ENCODE measurements around the gene RALGAPA2. TPM values are rescaled to one million over a fixed set of nuclear protein-coding genes. Genes with fewer than 3 reads are reported as not detected.
A peak's percentile ranks its signal among the peaks of the same experiment; 100 is the strongest.

Gene RALGAPA2
- total RNA-seq, 1 donor: 6.2 TPM

DNA sequence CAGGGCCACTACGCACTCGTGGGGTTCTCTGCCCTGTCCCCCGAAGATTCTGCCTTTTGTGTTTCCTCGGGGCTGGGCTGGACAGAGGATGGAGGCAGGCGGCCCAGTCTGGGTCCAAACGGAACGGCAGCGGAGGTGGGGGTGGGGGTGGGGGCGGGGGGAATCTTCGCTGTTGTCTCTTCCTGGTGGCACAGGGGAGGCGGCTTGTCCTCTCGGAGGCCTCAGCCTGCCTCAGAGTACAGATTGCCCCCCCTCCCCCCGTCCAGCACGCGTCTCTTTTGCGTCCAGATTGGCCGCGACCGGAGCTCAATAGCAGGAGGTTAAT is 345.9 kb downstream of the RALGAPA2 start:
- H3K4me1 ChIP-seq (ENCODE audit: insufficient read depth, low read length): no peaks in the 10 kb centered on the region
- no peaks in the 10 kb centered on the region for H3K79me2 ChIP-seq (ENCODE audit: insufficient read depth, low read length)
- TF ChIP-seq, protein P1, sequence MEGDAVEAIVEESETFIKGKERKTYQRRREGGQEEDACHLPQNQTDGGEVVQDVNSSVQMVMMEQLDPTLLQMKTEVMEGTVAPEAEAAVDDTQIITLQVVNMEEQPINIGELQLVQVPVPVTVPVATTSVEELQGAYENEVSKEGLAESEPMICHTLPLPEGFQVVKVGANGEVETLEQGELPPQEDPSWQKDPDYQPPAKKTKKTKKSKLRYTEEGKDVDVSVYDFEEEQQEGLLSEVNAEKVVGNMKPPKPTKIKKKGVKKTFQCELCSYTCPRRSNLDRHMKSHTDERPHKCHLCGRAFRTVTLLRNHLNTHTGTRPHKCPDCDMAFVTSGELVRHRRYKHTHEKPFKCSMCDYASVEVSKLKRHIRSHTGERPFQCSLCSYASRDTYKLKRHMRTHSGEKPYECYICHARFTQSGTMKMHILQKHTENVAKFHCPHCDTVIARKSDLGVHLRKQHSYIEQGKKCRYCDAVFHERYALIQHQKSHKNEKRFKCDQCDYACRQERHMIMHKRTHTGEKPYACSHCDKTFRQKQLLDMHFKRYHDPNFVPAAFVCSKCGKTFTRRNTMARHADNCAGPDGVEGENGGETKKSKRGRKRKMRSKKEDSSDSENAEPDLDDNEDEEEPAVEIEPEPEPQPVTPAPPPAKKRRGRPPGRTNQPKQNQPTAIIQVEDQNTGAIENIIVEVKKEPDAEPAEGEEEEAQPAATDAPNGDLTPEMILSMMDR (IDR thresholded peaks at IDR 0.05; ENCODE audit: extremely low read depth, low read depth, low read length): no peak
- no peaks in the 10 kb centered on the region for H3K36me3 ChIP-seq (ENCODE audit: insufficient read depth, low read length)
- H3K27me3 ChIP-seq (ENCODE audit: insufficient read depth, low read length): peaks cover 86% of the 10 kb centered on the region
- peak; percentile 27 for DNase-seq (ENCODE audit: insufficient read length, low spot score, missing footprints)
- H3K4me2 ChIP-seq (ENCODE audit: insufficient read depth, low read length): no peak overlapping the region
- no peak overlapping the region for H3K4me3 ChIP-seq (ENCODE audit: insufficient read depth, low read length)
- H2AFZ ChIP-seq (ENCODE audit: low read length): no peak overlapping the region
- H3K27ac ChIP-seq (ENCODE audit: low read depth, low read length): no peak overlapping the region
- no peaks in the 10 kb centered on the region for H3K9me3 ChIP-seq (ENCODE audit: low read depth, low read length)
- no peaks in the 10 kb centered on the region for H4K20me1 ChIP-seq (ENCODE audit: insufficient read depth, low read length)

DNA sequence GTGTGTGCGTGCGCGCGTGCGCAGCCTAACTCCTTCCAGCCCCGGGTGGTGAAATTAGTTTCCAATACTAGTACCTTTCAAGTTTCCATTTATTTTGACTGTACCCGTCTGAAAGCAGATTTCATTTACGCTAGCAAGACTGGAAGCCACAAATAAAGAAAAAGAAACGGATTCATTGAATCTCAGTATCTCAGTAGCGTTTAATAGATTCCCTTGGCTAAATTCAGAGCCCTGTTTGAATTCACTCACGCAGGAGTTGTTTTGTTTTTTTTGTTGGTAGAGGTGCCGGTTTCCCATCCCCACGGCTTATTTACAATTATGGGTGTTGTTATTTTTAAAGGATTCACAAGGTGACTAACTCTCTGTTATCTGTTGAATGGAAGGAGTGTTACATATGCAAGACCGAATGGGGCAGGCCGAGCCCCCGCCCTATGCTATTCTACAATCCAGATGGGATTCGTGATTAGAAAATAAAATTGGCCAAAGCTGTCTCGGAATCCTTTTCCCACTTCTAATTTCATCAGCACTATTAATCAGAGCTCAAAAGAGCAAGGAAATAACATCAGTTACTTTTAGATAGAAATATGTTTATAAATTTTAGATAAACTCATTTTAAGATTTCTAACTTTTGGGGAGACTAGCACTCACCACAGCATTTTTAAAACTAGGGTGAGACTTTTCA is 346.8 kb downstream of the RALGAPA2 start:
- H3K4me3 ChIP-seq (ENCODE audit: insufficient read depth, low read length): no peak overlapping the region
- H3K4me1 ChIP-seq (ENCODE audit: insufficient read depth, low read length): no peaks in the 10 kb centered on the region
- no peaks in the 10 kb centered on the region for H3K9me3 ChIP-seq (ENCODE audit: low read depth, low read length)
- peak; percentile 87 for DNase-seq (ENCODE audit: insufficient read length, low spot score, missing footprints)
- H3K27ac ChIP-seq (ENCODE audit: low read depth, low read length): no peak overlapping the region
- peaks cover 86% of the 10 kb centered on the region for H3K27me3 ChIP-seq (ENCODE audit: insufficient read depth, low read length)
- H2AFZ ChIP-seq (ENCODE audit: low read length): no peak overlapping the region
- no peaks in the 10 kb centered on the region for H3K36me3 ChIP-seq (ENCODE audit: insufficient read depth, low read length)
- no peaks in the 10 kb centered on the region for H3K79me2 ChIP-seq (ENCODE audit: insufficient read depth, low read length)
- TF ChIP-seq, protein P1 (IDR thresholded peaks at IDR 0.05; ENCODE audit: extremely low read depth, low read depth, low read length): no peak
- H3K4me2 ChIP-seq (ENCODE audit: insufficient read depth, low read length): no peak overlapping the region
- H4K20me1 ChIP-seq (ENCODE audit: insufficient read depth, low read length): no peaks in the 10 kb centered on the region

DNA sequence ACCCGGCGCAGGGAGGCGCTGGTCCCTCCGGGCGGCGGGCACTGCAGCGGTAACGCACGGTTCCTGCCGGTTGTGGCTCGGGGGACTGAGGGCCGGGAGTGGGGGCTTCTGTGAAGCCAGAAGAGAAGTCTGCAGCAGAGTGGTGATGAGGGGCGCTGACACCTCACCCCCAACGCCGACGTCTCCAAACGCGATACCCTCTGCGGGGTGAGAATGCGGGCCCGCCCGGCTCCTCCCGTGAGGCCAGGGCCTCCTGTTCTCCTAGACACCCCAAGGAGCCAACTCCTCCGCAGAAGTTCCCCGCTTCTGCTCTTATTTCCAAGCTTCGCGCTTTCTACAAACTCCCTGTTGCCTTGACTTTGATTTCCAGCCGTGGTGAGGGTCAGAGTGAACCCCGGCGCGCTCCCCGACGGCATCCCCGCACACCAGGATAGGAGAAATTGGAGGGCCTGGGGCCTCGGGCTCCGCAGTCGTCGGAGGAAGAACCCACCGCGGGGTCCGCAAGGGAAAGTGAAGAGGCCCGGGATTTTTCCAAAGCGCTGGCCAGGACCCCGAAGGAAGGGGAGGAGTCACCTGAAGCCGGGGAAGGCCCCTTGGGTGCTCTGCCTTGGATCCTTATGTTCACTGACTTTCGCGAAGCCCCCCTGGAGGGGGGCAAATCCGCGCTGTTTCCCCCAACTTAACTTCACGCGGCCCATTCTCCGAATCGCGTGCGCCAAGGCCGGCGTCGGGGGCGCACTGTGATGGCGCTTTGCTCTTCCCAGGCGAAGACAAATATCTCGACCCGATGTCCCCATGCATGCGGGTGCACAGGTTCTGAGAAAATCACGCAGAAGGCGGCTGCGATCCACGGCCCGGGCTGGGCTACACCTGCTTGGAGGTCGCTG is 347.6 kb downstream of the RALGAPA2 start:
- Histone ChIP-seq H3K27ac (ENCODE audit: low read depth, low read length) (no peak overlapping the region), H3K27me3 (ENCODE audit: insufficient read depth, low read length) (peaks cover 80% of the 10 kb centered on the region), H3K36me3 (ENCODE audit: insufficient read depth, low read length) (no peaks in the 10 kb centered on the region), H4K20me1 (ENCODE audit: insufficient read depth, low read length) (no peaks in the 10 kb centered on the region), H3K79me2 (ENCODE audit: insufficient read depth, low read length) (no peaks in the 10 kb centered on the region), H3K4me3 (ENCODE audit: insufficient read depth, low read length) (no peak overlapping the region), H3K9me3 (ENCODE audit: low read depth, low read length) (no peaks in the 10 kb centered on the region), H3K4me2 (ENCODE audit: insufficient read depth, low read length) (no peak overlapping the region), H3K4me1 (ENCODE audit: insufficient read depth, low read length) (no peaks in the 10 kb centered on the region), H2AFZ (ENCODE audit: low read length) (no peak overlapping the region)
- DNase-seq (ENCODE audit: insufficient read length, low spot score, missing footprints): peak; percentile 81
- TF ChIP-seq, protein P1 (IDR thresholded peaks at IDR 0.05; ENCODE audit: extremely low read depth, low read depth, low read length): no peak

All from osteoblast (primary cell).